Kidney tubule cell (primary cell): ENCODE data around the gene ARHGEF28.

Experiments used
- DNase-seq: peaks from one replicate; pipeline ENCODE4 v3.0.0-alpha.2; 2018; ENCODE audit warnings: low spot score

Gene ARHGEF28

GRCh38 chr5:73619606-73620333, 6.2 kb upstream of the ARHGEF28 start:
- DNase-seq: no peak

- DNase-seq: no peak
These were observed 5.7 kb upstream of the ARHGEF28 start for GRCh38 chr5:73620334-73620687.

- DNase-seq: no peak
These were observed 2.9 kb upstream of the ARHGEF28 start for GRCh38 chr5:73623060-73623459.

DNA sequence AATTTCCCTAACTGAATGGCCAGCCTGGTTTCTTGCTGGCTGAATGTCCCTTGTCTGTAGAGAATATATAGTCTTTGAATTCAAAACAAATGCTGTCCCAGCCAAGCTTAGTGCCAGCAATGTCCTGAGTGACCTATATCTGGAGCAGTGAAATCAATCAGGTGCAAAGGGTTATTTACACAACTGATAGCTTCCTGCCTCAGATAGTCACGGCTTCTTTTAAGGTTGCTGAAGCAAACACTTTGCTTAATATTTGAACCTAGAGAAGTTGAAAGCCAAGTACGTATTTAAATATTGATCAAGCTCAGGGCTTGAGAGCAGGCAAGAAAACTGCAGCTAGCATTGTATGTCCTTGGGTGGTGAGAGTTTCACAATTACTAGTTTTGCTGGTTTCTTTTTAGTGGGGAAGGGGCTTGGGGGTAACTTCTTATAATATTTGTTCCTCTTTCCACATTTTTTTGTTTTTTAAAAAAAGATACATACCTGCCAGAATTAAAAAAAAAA, 2.0 kb upstream of the ARHGEF28 start:
- DNase-seq: no peak

DNA sequence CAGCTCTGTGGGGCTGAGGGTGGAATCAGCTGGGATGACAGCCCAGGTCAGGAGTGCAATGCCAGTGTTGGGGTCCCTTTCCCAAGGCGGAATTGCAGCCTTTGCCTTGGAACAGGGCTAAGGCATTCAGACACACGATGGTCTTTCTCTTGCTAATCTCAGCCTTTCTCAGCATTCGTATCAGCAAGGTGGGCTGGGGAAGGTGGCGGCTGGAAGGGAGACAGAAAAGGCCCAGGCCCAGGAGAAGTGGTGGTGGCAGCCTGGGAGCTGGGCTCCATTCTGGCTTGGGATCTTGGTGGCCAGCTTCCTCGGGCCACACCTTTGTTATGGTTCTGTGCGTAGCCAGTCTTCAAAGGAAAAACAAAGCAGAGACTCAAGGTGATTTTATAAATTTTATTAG, 1.1 kb upstream of the ARHGEF28 start:
- no peak for DNase-seq

DNA sequence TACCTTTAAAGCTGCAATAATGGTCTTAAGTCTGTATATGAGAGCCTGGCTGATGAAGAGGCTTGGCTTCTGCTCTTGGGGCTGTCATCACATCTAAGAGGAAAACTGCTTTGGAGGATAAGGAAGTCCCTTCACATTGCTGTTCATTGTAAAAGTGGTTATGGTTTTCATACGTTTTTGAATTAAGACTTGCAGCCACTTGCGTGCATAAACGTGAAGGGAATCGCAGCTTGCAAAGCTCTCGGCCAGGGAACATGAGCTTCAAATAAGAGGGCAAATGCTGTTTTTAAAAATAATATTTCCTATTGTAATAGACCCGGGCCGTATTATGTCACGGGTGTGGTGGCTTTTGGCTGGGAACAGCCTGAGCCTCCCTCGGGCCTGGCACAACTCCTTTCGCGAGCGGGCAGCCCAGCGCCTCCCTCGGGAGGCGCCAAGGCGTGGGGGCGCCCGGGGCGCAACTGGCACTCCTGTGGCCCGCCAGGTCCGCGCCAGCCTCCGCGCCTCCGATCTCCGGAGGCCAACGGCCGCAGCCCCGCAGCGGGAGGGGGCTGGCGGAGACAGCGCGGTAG, 538 bp upstream of the ARHGEF28 start:
- no peak for DNase-seq

DNA sequence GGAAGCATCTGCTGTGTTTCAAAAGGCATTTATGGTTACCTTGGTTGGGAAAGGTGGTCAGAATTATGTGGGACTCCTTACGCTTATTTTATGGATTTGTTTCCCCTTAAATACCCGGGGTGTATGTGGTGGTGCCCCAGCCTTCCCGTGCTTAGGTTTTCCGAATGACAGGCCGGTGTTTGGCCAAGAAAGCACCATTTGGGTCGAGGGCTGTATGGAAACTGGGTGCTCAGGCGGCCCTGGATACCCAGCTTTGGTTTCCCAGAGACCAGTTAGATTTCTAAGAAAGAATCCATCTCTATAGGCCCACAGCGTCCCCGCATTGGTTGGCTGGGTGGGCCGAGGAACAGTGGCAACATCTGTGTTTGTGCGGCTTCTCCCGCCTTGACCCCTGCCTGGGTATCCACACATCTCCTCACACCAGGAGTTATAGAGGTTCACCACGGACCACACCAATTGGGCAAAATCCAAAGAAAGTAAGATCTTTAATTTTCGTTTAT, 868 bp downstream of the ARHGEF28 start:
- no peak for DNase-seq

DNA sequence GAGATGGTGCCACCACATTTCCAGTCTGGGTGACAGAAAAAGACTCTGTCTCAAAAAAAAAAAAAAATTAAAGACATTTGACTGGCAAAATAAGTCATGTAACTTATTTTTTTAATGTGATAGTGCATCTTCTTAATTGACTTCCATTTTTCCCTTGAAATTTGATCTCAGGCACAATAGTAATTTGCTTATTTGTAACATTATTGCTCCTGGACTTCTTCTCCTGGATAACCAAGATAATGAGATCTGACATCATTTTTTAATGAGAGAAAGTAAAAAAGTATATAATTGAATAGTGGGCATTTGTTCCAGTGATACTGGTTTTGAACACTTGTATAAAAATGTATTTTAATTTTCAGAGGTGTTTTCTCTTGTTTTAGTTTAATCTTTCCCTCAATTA, 3.5 kb downstream of the ARHGEF28 start:
- DNase-seq: no peak

DNA sequence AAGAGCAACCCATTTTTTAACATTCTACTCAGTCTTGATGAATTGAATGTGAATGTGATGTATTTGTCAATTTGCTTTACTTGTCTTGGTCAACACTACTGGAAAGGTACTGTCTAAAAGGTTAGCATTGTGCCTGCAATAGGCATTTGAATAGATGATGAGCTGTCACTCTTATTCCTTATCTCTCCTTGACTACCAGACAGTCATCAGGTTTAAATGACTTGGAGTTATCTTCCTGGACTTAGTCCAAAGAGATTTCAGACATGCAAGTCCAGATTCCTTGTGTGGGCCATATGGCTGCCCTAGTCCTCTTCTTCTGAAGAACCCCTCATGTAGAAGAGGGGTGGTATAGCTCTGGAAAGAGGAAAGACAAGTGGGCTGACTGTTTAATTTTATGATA, 4.8 kb downstream of the ARHGEF28 start:
- no peak for DNase-seq

- DNase-seq: no peak
These were observed 5.5 kb downstream of the ARHGEF28 start for GRCh38 chr5:73631500-73631899.

- no peak for DNase-seq
These were observed 7.1 kb downstream of the ARHGEF28 start for GRCh38 chr5:73633060-73633459.

- no peak for DNase-seq
These were observed 10.4 kb downstream of the ARHGEF28 start for GRCh38 chr5:73636408-73636807.

DNA sequence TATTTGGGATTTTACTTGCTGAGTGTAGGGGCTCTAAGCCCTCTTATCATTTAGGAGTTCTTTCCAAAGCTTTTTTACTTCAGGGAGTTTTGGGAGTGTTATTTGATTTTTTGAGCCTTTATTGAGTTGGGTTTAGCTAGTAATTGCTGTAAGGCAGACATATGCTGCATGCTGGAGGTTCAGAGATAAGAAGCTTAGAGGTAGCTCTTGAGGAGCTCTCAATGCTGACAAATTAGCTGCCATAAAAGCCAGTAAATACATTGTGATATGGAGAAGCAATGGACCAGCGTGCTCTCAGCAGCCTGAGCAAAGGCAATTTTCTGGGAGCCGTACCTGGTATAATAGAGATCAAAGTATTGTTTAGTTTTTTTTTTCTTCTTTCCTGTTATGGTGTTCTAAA, 11.6 kb downstream of the ARHGEF28 start:
- no peak for DNase-seq

GRCh38 chr5:73638344-73639095, 12.5 kb downstream of the ARHGEF28 start:
- DNase-seq: peak; percentile 74

GRCh38 chr5:73640861-73641320, 14.9 kb downstream of the ARHGEF28 start:
- DNase-seq: no peak

- DNase-seq: no peak
These were observed 15.8 kb downstream of the ARHGEF28 start for GRCh38 chr5:73641811-73642210.

DNA sequence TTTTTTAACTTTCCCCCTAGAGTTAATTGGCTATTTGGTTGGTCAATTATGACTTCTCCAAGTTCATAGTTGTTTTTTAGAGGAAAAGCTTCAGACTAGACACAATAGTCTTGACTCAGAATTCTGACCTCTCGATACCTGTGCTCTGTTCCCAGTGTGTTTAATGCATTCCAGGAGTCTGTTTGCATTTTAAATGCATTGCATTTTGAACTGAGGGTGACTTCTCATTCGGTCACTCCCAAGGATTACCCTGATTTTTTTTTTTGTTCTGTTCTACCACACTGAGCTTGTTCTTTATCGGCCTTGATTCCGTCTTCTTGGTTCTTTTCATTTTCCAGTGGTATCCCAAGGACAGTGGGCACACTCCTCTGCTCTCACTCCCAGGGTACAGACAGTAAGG, 16.3 kb downstream of the ARHGEF28 start:
- DNase-seq: peak; percentile 38

GRCh38 chr5:73644385-73644963, 18.5 kb downstream of the ARHGEF28 start:
- no peak for DNase-seq

GRCh38 chr5:73647721-73648120, 21.7 kb downstream of the ARHGEF28 start:
- DNase-seq: no peak

- no peak for DNase-seq
These were observed 22.5 kb downstream of the ARHGEF28 start for GRCh38 chr5:73648515-73648914.

GRCh38 chr5:73649926-73650325, 23.9 kb downstream of the ARHGEF28 start:
- no peak for DNase-seq

DNA sequence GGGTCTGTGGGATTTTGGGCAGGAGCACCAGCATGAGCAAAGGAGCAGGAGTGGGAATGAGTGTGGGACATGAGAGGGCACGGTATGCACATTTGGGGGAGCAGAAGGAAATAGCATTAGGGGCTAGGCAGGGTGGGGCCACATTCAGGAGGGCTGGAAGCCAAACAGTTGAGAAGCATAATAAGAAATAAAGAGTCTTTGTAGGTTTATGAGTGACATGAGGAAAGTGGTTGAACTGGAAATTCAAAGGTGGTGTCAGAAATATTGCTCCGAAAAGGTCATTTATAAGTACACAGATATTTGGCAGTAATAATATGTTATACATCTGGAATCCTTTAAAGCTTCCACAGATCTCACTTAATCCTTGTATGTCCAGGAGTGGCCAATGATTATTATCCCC, 26.4 kb downstream of the ARHGEF28 start:
- DNase-seq: no peak
